ENCODE results near the gene CMSS1.
"Not testable (repeated sequence)": the region's sequence is repeated elsewhere in the genome, so short reads cannot be mapped to it uniquely, and the experiment has no call there.

Gene CMSS1

DNA sequence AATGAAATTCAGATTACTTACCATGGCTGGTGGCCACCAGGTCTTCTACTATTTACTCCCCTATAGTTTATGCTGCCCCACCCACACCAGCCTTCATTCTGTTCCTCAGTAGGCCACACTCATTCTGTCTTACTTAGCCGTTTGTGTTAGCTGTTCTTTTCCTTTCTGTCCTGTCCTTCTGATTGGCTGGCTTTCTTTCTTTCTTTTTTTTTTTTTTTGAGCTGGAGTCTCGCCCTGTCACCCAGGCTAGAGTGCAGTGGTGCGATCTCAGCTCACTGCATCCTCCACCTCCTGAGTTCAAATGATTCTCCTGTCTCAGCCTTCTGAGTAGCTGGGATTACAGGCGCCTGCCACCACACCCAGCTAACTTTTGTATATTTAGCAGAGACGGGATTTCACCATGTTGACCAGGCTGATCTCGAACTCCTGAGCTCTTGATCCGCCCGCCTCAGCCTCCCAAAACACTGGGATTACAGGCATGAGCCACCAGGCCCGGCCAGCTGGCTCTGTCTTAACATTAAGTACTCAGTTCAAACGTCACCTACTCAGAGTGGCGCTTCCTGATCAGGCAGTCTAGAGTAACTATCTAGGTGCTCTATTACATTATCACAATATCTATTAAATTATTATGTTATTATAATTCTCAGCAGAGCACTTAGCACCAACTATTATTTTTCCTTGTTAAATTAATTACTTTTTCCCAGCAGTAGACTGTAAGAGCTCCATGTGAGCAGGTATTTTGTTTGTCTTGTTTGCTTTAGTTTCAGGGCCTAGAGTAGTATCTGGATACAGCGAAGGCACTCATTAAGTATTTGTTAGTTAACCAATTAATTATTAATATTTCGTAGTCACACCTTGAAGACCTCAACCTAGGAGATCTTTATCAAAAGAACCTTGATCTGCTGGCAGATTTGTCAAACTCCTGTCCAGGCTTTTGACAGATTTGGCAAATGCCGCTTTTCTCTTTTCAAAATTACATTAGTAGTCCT is 6.4 kb downstream of the CMSS1 start:
- no peak for DNase-seq

DNA sequence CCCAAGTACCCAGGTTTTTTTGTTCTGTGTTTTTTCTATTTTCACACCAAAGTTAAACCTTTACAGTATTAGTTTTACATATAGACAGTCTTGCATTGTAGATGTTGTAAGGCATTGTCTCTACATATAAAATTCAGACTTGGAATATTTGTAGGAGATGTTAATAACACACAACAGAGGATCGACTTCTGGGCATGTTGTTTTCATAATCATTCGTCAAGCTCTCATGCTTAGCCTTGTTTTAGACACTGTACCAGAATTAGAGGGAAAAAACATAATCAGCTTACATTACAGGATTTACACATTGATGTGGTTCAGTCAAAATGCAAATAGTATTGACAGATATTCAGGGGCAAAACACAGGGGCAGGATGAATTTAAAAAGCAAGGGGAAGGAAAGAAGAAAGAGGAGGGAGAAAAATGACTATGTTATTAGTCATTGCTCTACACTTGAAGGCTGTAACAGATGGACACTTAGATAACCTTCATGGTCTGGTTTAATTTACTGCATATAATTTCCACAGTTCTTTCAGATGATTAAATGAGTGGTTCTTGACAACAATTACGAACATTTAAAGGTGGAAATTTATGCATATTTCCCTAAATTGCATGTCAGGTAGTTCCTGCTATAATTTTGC is 7.5 kb downstream of the CMSS1 start:
- no peak for DNase-seq

- DNase-seq, result no peak
These were observed 12.2 kb downstream of the CMSS1 start for GRCh38 chr3:99829844-99830243.

- no peak for DNase-seq
These were observed 16.0 kb downstream of the CMSS1 start for GRCh38 chr3:99833617-99834205.

DNA sequence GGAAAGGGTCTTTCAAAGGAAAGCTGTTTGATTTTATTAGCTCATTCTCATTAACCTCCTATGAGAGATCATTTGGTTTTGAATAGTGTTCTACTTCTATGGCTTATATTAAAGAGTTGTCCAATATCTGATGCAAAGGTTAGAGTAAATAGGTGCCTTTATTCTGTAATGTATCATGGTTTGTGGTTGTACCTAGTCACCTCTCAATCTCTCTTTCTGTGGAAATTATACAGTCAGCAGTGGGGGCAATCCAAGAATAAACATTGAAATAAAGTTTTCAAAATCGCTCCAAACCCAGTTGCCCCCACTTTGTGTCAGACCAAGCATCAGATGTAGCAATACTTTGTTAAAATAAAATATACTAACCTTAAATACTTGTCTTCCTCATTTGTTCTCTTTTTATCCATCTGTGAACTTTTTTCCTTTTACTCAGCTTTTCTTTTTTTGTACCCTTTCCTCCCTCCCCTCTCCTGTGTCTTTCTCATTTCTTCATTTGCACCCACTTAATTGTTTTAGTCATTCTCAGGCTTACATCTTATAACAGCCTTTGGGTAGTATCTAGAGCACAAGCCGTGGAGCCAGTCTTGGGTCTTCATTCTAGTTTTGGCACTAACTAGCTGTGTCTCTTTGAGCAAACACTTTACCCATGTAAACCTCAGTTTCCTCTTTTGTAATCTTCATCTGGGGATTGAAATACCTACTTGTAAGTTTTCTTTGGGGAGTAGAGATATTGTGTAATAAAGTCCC is 16.7 kb downstream of the CMSS1 start:
- no peak for DNase-seq

GRCh38 chr3:99836681-99837080 is 19.0 kb downstream of the CMSS1 start:
- DNase-seq, result no peak

DNA sequence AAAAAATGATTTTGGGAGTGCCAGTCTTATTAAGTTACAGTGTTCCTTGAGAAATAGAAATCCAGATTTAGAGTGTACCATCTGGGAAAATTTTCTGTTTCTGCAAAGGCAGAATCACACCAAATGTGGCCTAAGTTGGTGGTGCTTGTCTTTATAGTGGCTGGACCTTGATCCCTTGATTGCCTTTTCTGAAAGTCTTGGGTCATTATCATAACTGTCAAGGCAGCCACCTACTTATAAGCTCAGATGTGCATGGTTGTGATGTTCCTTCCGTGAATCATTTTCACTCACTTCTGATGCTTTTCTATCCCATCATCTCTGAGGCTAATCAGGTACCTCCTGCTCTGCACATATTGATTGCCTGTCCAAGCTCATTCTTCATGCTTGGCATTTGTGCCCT is 20.1 kb downstream of the CMSS1 start:
- DNase-seq, result no peak

- DNase-seq, result no peak
These were observed 21.1 kb downstream of the CMSS1 start for GRCh38 chr3:99838755-99839154.

- DNase-seq, result no peak
These were observed 22.0 kb downstream of the CMSS1 start for GRCh38 chr3:99839613-99840012.

- not testable (repeated sequence) for DNase-seq
These were observed 24.3 kb downstream of the CMSS1 start for GRCh38 chr3:99841949-99842348.

GRCh38 chr3:99842826-99843589 is 25.3 kb downstream of the CMSS1 start:
- no peak for DNase-seq

DNA sequence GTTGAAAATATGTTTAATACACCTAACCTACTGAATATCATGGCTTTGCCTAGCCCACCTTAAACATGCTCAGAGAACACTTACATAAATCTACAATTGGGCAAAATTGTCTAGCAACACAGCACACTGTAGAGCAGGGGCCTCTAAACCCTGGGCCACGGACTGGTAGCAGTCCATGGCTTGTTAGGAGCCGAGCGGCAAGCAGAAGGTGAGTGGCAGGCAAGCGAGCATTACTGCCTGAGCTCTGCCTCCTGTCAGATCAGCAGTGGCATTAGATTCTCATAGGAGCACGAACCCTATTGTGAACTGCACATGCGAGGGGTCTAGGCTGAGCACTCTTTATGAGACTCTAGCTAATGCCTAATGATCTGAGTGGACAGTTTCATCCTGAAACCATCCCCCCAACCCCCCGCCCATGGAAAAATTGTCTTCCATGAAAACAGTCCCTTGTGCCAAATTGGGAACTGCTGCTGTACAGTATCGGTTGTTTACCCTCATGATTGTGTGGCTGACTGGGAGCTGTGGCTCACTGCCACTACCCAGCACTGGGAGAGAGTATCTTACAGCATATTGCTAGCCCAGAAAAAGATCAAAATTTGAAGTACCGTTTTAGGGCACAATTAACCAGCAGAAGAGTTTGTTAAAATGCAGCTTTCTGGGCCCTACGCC is 26.1 kb downstream of the CMSS1 start:
- DNase-seq, result no peak

GRCh38 chr3:99845331-99845730 is 27.7 kb downstream of the CMSS1 start:
- no peak for DNase-seq

GRCh38 chr3:99845999-99846398 is 28.3 kb downstream of the CMSS1 start:
- no peak for DNase-seq

- no peak for DNase-seq
These were observed 29.0 kb downstream of the CMSS1 start for GRCh38 chr3:99846477-99847160.

DNA sequence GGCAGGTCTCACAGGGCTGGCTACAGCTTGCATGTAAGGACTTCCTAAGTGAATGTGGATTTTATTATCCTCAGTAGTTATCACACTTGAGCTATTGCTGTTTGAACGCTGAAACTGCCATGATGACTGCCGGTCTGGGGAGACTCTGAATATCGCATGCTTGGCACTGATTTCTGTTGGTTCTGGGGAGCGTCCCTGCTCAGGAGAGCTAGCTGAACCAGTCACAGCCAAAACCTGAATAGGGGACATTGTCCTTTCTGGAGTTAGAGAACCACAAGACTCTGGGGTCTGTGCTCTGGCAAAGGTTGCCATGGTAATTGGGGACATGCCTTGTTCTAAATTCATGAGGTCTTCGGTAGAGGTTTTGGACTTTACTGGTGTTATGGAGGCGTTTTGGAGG is 30.8 kb downstream of the CMSS1 start:
- DNase-seq, result no peak

DNA sequence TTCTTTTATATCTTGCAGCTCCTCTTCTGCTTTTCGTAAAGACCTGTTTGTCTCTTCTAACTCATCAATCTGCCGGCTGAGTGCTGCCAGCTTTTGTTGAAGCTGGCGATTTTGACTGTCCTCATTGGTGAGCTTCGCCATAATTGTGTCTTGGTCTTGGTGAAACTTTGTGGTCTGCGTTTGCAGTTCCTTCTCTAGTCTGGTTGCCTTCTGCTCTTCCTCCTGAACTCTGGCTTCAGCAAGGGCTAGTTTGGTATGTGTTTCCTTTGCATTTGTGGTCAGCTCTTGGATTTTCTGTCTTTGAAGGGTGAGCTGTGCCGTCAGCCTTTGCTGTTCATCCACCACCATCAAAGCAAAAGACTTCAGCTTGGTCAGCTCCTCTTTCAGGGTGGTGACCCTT is 32.9 kb downstream of the CMSS1 start:
- DNase-seq, result no peak

DNA sequence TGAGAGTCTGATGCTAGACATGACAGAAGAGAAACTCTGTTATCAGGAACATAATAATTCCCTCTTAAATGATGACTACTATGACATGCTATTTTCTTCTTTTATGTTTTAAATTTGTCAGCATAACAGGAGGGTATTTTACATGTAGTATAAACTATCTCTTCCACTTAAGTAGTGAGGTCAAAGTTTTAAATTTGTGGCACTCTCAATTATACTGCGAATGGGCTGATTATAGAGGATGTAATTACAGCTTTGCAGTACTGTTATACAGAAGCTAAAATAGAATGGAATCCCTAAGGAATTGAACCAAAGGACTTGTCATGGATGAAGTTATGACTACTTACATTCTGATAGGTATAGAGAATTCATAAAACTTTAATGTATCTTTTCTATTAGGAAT is 34.3 kb downstream of the CMSS1 start:
- no peak for DNase-seq

- no peak for DNase-seq
These were observed 35.2 kb downstream of the CMSS1 start for GRCh38 chr3:99852851-99853250.

DNA sequence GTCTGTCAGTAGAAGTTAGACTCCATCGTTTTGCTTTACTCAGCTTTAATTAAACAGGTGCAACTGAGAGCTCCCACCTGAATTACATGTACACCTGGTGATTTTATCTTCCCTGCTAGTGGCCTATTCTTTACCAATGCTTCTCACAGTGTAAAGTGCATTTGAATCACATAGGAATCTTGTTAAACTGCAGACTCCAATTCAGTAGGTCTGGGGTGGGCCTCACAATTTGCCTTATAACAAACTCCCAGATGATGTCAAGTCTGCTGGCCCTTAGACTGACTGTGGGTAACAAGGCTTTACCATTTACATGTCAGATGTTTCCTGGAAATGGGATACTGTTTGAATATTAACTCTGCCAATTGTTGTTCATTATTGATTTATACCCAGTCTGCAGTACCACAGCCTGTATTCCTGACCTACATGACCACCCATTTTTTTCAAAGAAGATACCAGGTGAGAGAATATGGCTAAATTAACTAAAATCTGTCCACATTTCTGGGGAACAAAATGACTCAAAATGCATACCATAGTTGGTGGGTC is 37.2 kb downstream of the CMSS1 start:
- DNase-seq, result no peak

- no peak for DNase-seq
These were observed 38.2 kb downstream of the CMSS1 start for GRCh38 chr3:99855900-99856299.

Data from activated CD4-positive, CD25-positive, alpha-beta regulatory T cell (primary cell).